ENCODE data around the gene KRTAP5-10.
"Not testable (repeated sequence)": the region's sequence is repeated elsewhere in the genome, so short reads cannot be mapped to it uniquely, and the experiment has no call there.

The KRTAP5-10 gene

GRCh38 chr11:71542879-71543777, 22.2 kb upstream of the KRTAP5-10 start:
- no peak for DNase-seq (ENCODE audit: low read depth, low spot score)

DNA sequence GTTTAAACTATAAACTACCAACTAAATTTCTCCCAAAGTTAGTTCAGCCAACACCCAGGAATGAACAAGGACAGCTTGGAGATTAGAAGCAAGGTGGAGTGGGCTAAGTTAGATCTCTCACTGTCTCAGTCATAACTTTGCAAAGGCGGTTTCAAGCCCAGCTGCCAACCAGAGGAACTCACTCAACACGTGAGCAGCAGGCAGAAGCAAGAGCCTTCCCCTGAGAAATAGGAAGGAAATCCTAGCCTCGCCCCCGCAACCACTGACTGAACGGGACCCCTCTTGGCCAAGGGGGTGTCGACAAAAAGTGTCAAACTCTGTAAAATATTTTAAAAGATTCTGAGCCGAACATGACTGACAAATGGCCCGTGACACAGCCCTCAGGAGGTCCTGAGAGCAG, 21.5 kb upstream of the KRTAP5-10 start:
- DNase-seq (ENCODE audit: low read depth, low spot score) = no peak

DNA sequence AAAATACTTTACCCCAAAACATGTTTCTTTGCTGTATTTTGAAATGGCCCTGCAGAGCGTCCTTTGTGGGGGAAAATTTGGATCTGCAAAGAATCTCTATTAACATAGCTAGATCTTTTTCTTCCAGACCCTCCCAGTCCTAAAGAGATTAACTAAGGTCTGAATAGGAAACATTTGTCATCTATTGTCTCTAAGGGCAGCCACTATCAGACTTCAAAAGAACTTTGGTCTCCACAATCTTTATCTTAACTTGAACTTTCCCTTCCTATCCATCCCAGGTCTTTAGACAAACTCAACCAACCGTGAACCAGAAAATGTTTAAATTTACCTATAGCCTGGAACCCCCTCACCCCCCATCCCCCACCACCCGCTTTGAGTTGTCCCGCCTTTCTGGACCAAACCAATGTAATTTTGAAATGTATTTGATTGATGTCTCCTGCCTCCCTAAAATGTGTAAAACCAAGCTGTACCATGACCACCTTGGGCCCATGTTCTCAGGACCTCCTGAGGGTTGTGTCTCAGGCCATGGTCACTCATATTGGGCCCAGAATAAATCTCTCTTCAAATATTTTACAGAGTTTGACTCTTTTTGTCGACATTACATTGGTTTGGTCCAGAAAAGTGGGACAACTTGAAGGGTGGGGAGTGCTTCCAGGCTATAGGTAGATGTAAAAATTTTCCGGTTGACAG, 20.7 kb upstream of the KRTAP5-10 start:
- DNase-seq (ENCODE audit: low read depth, low spot score) = no peak

DNA sequence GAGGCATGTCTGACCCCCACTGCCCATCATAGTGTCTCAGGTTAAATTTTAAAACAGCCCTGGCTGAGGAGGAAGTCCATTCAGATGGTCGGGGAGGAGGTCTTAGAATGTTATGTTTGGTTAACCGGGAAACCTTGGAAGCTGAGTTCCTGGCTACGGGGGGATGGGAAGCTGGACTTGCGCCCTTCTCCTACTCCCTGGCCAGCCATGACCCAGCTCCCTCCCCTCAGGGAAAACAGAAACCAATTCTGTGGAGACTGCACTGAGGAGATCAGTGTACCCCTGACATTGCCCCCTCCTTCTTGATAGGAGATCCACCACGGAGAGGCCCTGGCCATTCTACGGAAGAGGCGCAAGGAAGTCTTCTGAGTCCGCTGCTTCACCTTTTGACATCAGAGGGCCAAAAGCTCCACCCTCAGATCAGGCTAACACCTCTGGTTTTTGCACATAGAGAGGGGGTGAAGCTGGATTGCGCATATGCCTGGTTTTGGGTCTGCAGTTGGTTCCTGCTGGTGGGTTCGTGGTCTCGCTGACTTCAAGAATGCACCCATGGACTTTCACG, 19.9 kb upstream of the KRTAP5-10 start:
- no peak for DNase-seq (ENCODE audit: low read depth, low spot score)

DNA sequence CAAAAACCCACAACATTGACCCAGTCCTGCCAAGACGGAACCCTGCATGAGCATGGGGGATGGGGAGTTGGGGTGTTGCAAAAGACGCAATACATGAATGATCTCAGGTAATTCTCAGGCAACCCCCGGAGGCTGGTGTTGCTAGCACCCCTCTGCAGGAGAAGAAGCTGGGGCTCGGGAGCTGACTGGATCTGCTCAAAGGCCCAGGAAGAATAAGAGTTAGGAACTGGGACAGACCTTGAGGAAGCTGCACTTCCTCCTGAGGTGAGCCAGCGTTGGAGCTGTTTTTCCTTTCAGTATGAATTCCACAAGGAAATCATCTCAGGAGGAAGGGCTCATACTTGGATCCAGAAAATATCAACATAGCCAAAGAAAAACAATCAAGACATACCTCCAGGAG, 17.2 kb upstream of the KRTAP5-10 start, which contains the start of gene KRTAP5-9:
TSS of gene KRTAP5-9 (plus strand) at position 301 of the 400 bp plus-strand sequence. CDS start 238 bp downstream, outside the sequence.
- DNase-seq (ENCODE audit: low read depth, low spot score) = no peak

- DNase-seq (ENCODE audit: low read depth, low spot score) = no peak
Observed at GRCh38 chr11:71548716-71549151, 16.6 kb upstream of the KRTAP5-10 start.

- DNase-seq (ENCODE audit: low read depth, low spot score) = no peak
Observed at GRCh38 chr11:71551711-71552110, 13.7 kb upstream of the KRTAP5-10 start.

DNA sequence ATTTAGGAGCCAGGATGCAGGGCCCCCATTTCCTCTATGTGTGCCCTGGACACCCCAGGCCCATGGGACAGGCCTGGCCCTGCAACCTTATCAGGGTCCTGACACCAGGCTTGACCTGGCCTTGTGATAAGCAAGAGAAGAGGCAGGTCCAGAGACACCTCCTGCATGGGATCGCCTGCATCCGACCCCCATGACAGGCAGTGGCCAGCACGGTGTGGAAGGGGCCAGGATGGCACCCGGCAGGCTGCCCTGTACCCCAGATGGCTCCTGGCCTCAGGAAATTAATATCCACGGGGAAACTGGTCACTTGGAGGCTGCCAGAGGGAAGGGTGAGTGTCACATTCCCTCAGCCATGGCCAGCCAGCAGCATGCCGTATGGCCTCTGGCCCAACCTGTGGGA, 10.4 kb upstream of the KRTAP5-10 start:
- no peak for DNase-seq (ENCODE audit: low read depth, low spot score)

- DNase-seq (ENCODE audit: low read depth, low spot score) = no peak
Observed at GRCh38 chr11:71555508-71555907, 9.9 kb upstream of the KRTAP5-10 start.

GRCh38 chr11:71556018-71556417, 9.3 kb upstream of the KRTAP5-10 start:
- DNase-seq (ENCODE audit: low read depth, low spot score) = no peak

DNA sequence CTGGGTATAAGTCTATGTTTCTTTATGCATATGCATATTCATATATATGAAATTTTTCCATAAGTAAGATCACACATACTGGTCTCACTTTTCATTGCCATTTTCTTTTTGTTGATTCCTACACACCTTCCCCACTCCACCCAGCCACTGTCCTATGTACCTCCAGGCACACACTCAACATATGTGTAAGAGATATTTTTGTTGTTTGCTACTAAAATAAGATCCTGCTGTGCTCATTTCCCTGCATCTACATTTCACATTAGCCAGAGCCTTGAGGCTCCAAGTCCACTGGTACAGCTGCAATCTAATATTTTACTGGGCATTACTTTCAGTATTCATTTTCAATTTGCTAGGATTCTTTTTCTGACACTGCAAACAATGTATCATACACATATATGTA, 8.1 kb upstream of the KRTAP5-10 start:
- DNase-seq (ENCODE audit: low read depth, low spot score) = no peak

GRCh38 chr11:71558996-71559395, 6.4 kb upstream of the KRTAP5-10 start:
- no peak for DNase-seq (ENCODE audit: low read depth, low spot score)

DNA sequence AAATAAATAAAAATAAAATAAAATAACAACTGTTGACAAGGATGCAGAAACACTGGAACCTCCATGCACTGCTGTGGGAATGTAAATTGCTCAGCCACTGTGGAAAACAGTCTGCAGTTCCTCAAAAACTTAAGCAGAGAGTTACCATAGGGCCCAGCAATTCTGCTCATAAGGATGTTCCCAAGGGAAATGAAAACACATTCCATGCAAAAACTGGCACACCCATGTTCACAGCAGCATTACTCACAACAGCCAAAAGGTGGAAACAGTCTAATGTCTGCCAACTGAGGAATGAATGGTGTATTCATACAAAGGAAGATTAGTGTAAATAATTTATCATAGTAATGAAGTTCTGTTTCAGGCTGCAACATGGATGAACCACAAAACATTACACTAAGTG, 3.2 kb upstream of the KRTAP5-10 start:
- no peak for DNase-seq (ENCODE audit: low read depth, low spot score)

- no peak for DNase-seq (ENCODE audit: low read depth, low spot score)
Observed at GRCh38 chr11:71563406-71563805, 2.0 kb upstream of the KRTAP5-10 start.

DNA sequence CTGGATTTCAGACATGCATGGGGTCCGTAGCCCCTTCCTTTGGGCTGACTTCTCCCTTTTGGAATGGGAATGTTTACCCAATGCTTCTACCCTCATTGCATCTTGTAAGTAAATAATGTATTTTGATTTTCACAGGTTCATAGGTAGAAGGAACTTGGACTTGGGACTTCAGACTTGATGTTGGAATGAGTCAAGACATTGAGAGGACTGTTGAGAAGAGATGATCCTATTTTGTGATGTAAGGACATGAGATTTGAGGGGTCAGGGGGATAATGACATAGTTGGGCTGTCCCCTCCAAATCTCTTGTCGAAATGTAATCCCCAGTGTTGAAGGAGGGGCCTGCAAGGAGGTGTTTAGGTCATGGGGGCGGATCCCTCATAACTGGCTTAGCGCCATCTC, 933 bp upstream of the KRTAP5-10 start:
- no peak for DNase-seq (ENCODE audit: low read depth, low spot score)

GRCh38 chr11:71566081-71566620, 788 bp downstream of the KRTAP5-10 start:
- no peak for DNase-seq (ENCODE audit: low read depth, low spot score)

- not testable (repeated sequence) for DNase-seq (ENCODE audit: low read depth, low spot score)
Observed at GRCh38 chr11:71566626-71567599, 1.6 kb downstream of the KRTAP5-10 start.

DNA sequence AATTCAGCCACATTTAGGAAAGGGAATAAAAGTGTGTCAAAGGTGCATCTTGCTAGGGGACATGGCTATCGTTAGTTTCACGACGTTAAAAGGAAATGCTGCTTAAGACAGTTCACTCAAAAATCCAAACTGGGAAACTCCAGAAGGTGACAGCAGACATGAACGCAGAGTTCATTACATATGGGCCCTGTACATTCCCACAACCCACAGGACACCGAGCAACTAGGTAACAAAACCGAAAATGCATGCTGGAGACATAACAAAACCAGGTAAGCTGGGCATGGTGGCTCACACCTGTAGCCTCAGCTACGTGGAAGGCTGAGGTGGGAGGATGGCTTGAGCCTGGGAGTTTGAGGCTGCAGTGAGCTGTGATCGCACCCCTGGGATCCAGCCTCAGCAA, 2.3 kb downstream of the KRTAP5-10 start:
- DNase-seq (ENCODE audit: low read depth, low spot score) = not testable (repeated sequence)

- no peak for DNase-seq (ENCODE audit: low read depth, low spot score)
Observed at GRCh38 chr11:71568704-71569349, 3.5 kb downstream of the KRTAP5-10 start.

DNA sequence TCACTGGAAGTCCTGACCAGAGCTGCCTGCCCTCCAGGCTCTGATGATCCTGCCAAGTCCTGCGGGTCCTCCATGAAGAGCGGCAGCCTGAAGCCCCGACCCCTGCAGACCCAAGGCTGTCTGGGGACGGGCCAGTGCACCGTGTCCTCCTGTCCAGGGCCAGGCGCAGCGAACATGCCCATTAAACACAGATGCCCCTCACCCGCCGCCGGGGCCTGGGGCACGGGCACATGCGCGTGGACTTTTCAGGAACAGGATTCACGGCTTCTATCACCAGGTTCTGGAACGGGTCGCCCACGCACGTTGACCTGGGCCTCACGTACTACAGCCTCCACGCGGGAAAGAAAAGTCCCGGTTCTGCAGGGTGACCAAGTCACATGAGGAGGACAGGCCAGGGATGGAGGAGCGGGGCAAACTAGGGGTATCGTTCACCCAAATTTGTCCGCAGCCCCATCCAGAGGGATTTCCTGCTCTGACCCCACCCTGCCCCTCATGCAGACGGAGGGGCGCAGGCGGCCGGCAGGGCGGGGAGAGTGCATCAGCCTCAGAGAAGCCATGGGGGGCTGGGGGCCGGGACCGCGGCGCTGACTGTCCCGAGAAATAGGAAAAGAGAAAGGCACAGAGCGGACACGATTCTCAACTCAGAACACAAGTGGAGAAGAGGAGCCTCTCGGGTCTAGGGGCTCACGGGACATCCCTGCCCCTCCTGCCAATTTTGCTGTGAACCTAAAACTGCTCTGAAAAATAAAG, 5.9 kb downstream of the KRTAP5-10 start:
- not testable (repeated sequence) for DNase-seq (ENCODE audit: low read depth, low spot score)
